ENCODE measurements around the gene HOXB5. TPM values are rescaled to one million over a fixed set of nuclear protein-coding genes. Genes with fewer than 3 reads are reported as not detected.

Gene HOXB5
- polyA plus RNA-seq, 10 donors: 0.60 to 7.2 (median 3.0) TPM

GRCh38 chr17:48576479-48577309 is 16.9 kb downstream of the HOXB5 start:
- peak in 1 of 3 donors; percentile 69 for DNase-seq

DNA sequence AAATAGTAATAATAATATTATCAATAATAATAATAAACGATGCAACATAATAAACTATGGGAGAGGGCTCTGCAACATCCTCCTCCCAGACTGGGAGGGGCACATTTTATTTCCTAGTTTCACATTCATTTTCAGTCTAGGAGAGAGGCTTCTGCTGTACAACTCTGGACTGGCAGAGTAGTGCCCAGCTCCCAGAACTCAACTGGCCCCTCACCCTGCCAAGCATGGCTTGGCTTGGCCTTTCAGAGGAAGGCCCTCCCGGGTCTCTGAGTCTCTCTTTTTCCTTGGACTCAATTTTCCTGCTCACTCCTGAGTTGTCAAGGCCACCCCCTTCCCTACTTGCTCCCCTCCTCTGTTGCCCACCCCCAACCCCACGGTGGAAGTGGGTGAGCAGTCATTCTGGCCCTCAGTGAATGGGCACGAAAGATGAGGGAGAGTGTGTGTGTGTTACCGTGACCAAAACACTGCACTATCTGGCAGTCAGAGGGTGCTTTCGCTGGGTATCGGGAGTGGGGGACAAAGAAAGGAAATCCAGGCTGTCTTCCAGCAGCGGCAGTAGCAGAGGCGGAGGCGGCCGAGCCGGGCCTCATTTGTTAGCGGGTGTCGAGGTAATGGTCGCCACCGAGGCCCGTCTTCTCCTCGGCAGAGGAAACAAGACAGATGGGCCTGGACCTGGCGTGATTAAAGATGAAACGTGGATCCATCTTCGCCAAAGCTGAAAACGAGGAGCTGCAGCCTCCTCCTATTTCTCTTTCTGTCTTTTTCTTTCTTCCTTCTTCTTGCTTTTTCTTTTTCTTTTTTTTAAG is 17.7 kb downstream of the HOXB5 start:
- no peak for DNase-seq

DNA sequence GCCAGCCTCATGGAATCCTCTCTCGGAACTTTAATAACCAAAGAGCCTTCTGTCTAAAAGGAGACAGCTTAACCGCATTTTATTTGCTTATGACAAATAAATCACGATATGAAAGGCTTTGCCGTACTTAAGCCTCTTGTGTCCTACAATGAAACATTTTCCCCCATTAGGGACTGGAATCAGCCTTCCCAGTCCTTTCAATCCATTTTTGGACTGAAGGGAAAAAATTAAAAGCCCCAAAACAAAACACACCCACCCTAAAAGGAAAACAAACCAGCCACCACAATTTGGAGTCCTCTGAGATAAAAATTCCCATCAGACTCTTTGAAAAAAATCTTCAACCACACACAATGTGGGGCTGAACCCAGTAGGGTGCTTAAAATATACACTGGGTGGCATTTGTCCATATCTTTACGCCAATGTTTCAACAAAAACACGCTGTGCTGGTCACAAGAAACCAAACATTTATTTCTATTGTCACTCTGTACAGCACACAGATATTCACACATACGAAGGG is 18.5 kb downstream of the HOXB5 start:
- peak in 1 of 3 donors; percentile 71 for DNase-seq

DNA sequence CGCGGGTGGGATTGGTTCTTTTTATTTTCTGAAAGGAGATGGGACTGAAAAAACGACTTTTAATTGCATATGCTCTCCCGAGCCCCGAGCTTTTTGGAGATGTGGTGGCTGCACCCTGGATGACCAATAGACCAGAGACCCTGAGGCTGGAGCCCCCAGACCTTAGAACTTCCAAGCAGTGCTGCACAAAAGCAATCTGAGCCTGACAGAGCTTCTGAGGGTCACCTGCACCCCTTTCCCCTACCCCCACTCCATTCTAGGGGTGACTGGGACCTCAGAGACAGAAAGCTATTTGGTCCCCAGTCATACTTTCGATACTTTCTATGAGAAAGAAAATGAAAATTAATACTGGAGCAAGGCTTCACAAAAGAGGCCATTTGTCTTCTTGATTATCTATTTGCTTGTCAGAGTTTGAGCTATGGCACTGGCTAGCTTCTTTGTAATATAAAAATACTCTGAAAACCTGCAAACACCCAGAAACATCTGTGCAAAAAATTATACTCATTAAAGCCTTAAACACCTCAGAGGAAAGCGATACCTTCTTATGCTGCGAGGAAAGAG is 19.0 kb downstream of the HOXB5 start:
- DNase-seq: no peak

DNA sequence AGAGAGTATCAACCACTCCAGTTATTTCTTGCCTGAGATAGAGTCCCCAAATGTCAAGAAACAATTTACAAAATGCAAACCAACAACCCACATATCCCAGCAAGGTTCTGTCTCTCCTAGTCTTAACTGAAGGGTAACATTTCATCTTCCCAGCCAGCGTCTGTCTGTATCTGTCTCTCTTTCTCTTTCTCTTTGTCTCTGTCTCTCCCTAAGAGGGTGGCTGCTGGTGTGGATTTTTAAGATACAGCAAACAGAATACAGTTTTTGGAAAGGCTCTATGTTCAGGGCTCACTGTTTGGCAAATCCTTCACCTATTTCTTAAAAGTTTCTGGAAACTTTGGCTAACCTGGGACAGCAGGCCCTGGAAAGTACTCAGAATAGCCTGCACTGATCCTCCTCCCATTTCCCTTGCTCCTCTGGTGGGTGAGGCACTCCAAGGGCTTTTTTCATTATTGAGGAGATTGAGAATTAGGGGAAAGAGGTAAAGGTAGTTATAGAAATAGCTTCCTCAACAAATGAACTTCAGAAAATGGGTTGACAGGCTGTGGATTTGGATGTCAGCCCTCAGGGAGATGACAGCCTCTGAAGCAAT is 21.7 kb downstream of the HOXB5 start:
- DNase-seq: no peak

DNA sequence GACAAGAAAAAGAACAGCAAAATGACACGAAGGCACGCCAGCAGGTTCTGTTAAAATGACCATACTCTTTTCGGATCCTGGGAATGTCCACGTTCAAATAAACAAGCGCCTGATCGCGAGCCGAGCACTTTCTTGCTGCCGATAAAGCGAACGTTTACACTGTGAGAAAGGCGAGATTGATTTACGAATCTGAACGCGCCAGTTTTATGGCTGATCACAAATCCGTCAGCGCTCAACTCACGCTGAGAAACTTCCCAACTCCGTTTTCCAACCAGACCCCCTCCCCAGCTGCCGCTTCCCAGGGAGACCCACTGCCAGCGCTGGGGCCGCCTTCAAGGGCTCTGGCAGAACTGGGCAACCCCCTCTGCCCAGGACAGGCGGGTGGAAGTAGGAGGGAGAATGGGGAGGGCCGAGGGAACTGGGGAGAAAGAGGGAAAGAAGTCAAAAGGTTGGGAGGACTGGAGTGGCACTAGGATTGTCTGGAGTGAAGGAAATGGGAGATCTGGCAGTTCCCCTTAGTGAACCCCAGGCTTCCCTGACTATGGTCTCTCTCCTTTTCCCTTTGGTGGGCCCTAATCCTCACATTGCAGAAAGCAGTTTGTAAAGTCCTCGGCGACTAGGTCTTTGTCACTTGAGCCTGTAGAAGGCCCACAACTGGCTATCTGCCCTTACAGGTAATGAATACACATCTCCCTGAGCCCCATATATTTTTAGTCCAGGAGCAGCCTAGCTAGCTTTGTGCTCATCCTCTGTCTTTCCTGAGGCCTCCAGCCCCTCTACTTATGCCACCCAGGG is 22.4 kb downstream of the HOXB5 start:
- DNase-seq: no peak

DNA sequence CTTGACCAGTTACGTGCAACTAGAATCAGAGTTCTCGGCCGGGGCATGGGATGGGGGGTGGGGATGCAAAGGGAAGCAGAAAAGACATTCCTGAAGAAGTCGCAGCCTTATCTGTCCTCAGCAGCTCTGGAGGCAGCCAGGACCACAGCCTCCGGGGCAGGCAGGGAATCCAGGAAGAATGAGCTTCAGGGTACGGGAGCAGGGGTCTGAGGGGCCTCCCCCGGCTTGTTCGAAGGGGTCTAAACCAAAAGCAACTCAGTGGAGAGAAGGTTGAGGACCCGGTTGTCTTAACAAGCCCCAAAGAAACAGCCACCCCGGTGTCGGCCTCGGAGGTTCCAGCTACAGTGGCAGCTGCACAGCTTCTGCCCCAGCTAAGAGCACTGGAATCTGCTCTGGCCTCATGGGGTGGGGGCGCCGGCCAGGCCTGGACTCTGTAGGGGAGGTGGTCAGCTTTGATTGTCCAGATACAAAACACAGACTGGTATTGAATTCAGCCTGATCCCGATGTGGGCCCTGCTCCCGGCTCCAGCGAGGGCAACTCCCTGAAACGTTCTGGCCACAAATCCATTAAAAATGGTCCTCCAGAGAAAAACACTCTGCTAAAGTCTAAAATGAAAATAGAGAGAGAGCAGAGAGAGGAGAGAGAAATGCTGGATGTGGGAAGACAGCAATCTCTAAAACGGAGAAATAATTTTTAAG is 23.1 kb downstream of the HOXB5 start:
- DNase-seq: no peak

DNA sequence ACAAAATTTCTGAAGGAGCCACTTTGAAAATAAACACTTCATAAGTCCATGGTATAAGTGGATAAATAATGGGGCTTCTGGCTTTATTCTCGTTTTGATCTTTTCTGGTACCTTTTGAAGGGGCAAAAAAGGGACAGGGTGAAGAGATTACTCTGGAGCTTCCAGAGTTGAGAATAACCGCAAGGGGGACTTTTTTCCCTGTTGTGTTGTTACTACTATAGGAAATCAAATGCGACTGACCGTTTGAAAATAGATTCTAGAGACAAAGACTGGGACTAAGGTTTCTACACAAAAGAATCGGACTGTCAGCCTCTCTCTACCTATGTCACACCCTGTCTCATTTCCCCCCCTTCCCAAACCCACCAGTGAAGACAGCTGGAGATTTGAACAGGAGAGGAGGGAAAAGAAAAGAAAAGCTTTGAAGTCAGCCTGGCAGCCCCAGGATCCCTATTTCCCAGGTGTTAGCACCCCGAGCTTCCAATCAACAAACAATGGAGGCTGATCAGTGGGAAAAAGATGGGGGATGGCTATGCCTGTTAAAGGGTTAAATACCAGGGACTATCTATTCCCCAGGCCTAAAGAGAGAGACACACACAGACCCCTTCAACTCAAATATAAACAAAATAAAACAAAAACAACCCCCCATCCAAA is 23.8 kb downstream of the HOXB5 start:
- no peak for DNase-seq

GRCh38 chr17:48569240-48569582 is 24.4 kb downstream of the HOXB5 start:
- no peak for DNase-seq

GRCh38 chr17:48568499-48569239 is 24.9 kb downstream of the HOXB5 start:
- DNase-seq: peak in 1 of 3 donors; percentile 51

- no peak for DNase-seq
Measured at GRCh38 chr17:48567646-48568354, 25.8 kb downstream of the HOXB5 start.

- no peak for DNase-seq
Measured at GRCh38 chr17:48567209-48567608, 26.4 kb downstream of the HOXB5 start.

DNA sequence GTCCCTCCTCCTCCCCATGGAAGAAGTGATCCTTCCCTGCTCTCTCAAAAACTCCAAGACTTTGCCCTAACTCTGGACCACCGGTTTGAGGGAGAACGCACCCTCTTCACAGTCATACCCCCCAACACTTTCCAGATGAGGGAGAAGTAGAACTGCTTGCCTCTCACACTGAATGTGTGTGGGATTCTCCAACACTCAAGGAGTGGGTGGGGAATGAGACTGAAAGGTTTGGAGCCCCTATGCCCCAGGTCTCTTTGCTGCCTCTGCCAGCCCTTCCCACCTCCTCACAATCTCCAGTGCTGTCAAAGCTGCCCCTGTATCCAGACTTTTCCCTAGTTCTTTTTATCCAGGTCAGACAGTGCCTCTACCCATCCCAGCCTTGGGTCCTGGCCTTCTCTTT is 26.9 kb downstream of the HOXB5 start:
- no peak for DNase-seq

- DNase-seq: no peak
Measured at GRCh38 chr17:48565925-48566710, 27.5 kb downstream of the HOXB5 start.

DNA sequence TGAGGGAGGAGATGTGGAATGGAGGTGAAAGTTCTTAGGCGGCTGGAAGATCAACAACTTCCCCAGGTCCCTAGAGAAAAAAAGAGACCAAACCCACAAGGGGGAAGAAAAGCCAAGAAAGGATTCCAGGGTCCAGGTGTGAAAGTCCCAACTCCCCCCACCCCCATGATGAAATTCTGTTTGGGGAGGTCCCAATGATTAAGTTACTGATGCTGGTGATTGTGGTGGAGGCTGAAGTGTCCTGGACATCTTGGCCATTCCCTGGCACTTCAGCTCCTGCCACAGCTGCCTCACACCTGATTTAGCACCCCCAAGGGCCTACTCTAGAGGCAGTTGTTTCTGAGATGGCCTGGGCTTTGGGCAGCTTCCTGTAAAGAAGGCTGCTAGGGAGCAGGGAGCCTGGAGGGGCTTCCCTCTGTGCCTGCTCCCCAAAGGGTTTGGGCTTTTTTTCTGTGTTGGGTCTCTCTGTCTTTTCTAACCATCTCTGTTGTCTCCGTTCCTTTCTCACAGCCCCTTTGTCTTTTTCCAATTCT is 28.5 kb downstream of the HOXB5 start:
- no peak for DNase-seq

DNA sequence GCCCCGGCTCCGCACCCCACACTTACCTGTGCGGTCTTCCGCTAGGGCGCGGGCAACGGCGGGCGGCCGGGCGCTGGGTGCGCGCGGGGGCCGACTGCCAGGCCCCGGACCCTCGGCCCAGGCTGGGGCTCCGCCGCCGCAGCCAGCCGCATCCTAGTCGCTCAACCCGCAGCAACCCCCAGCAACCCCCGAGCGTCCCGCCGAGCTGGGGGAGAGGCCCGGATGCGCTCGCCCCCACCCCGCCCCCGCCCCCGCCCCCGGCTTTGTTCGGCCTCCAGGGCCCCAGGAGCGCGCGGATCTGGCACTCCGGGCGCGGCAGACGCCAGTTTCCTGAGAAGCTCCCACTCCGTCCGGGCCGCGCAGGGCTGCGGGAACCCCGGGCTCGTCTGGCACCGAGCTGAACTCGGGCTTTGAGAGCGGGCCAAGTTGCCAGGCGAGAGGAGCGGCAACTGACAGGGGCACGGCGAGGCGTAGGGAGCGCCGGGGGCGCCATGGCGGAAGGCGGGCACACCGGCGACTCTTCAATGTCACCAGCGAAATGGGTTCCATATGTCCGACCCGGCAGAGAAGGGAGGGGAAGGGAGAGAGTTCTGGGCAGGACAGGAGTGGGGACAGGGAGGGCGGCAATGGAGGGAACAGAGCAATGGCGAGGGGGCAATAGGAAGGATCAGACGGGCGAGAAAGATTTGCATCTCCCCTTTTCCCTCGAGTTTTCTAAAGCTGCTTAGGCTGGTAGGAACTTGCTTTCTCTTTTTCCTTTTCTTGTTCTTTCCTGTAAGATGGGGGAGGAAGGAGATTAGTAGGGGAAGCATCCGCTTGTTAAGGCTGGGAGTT is 29.2 kb downstream of the HOXB5 start:
- peak in 1 of 3 donors; percentile 73 for DNase-seq

DNA sequence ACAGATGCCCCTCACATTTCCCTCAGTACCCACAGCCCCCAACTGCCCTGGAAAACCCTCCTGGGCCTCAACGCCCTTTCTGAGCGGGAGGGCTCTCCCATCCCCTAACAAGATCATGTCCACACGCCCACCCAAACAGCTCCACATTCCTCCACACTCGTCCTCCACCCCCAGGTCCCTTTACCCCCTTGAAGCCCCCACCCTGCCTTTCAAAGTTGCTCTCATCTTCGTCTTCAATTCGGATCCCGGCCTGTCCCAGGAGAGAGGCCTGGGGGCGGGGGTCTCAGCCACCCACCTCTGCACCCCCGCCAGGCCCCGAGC is 29.8 kb downstream of the HOXB5 start:
- DNase-seq: no peak

Measured in muscle of back (tissue), 11 donors.